ENCODE measurements around the gene P2RY4. TPM values are rescaled to one million over a fixed set of nuclear protein-coding genes. Genes with fewer than 3 reads are reported as not detected.

P2RY4 gene
- total and polyA plus RNA-seq, 2 of the 13 experiments (the other 11 are each of a cell fraction or from before 2014, with no cell fraction given) = 0.07 to 0.49 TPM

DNA sequence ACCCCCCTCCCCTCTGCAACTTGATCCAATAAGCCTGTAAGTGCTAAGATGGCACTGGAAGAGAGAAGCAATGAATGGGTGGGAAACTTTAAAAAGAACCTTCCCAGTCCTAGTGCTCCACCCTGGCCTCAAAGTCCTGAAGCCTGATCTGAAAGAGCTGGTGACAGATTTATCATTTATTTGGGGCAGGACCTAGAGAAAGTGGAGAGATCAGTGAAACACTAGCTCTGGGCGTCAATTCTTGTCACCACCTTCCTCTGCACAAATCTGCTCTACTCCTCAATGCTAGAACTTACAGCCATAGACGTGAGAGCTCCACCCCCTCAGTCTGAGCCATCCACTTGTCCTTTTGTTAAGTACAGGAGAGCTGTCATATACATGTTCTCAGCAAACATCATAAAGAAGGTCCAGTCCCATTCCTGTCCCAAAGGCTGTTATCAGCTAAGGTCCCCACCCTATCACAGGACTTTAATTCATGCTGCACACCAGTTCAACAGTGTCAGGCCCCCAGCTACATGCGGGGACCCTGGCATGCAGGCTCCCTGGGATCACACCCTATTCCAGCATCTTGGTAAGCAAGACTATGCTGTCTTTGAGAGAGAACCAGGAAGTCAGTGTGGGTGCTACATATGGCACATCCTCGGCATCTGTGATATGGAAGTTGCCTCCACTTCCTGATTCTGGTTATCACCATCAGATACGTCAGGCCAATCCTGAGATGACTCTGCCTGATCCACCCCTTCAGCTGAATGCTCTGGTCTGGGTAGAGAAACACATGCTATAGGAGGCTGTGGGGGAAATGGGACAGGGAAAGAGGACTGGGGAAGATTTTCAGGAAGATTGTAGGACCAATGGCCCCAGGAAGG lies 2.3 kb downstream of the P2RY4 start:
- in situ Hi-C loops (cut with HindIII; ENCODE audit: extremely low pct_ligation_motif_present, low pct_unique_long_range_greater_than_20kb) = no loop called here
- BruUV-seq (replicated peaks) = no TSS peak
- FAIRE-seq (no peak), ATAC-seq (no peak), DNase-seq (ENCODE audit: low spot score) (no peak)
- WGBS (ENCODE audit: low lambda C conversion rate) = 64% methylated on average over 4 of the region's 5 CpGs
- POLR2A ChIA-PET = no interaction called here
- Histone ChIP-seq H3K36me3 (replicated peaks in 1 of 2; ENCODE audit: control insufficient read depth in 1 of 2, insufficient read depth in 2 of 2, low read length in 2 of 2) (no peaks in the 10 kb centered on the region), H2AFZ (ENCODE audit: low read length) (no peak overlapping the region), H3K4me2 (ENCODE audit: low read depth, low read length) (no peak overlapping the region), H3K27me3 (ENCODE audit: control insufficient read depth in 1 of 2, insufficient read depth in 2 of 2, low read length in 2 of 2) (no peaks in the 10 kb centered on the region), H3K4me3 (replicated peaks in 1 of 3; ENCODE audit: insufficient read depth in 1 of 3, low read depth in 2 of 3, low read length in 3 of 3) (no peak overlapping the region), H3K9ac (ENCODE audit: insufficient read depth, low read depth, low read length) (no peak overlapping the region), H3K79me2 (ENCODE audit: insufficient read depth, low read length) (no peaks in the 10 kb centered on the region), H3K27ac (ENCODE audit: extremely low read length, insufficient read depth, low read length) (no peak overlapping the region), H3K4me1 (ENCODE audit: insufficient read depth, low read length) (peaks cover 21% of the 10 kb centered on the region), H4K20me1 (ENCODE audit: insufficient read depth, low read length) (no peaks in the 10 kb centered on the region), H3K9me3 (ENCODE audit: low read length) (no peaks in the 10 kb centered on the region)
- intact Hi-C loops (cut with micrococcal nuclease; ENCODE audit: unreplicated experiment) = no loop called here
- CTCF ChIA-PET (ENCODE audit: low intra/inter-chr PET ratio, low total read pairs) = no interaction called here
- TF ChIP-seq REL (CRISPR knock-in tag; conservative IDR thresholded peaks at IDR 0.05) = no peak
- TF ChIP-seq ZBTB43 (CRISPR knock-in tag; conservative IDR thresholded peaks at IDR 0.05) = no peak
- no peak for TF ChIP-seq FOXK2 (IDR thresholded peaks at IDR 0.05)
- no peak for TF ChIP-seq HNF4A (CRISPR knock-in tag; IDR thresholded peaks at IDR 0.05)

DNA sequence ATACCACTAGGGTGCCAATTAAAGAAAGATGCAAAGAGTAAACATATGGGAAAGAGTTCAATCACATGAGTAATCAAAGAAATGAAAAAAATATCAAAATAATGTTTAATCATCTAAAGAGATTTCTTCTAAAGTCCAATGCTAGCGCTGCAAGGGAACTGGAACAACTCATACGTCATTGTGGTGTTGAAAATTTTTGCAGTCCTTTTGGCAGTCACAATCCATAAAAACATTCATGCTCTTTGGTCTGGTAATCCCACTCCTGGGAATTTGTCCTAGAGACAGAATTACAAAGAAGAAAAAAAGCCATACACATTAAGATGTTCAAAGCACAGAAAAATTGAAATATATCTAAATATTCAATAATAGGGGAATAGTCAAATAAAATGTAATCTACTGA lies 4.6 kb downstream of the P2RY4 start:
- ChIA-PET POLR2A (no interaction called here), CTCF (ENCODE audit: low intra/inter-chr PET ratio, low total read pairs) (no interaction called here)
- Histone ChIP-seq H3K4me1 (ENCODE audit: insufficient read depth, low read length) (peaks cover 21% of the 10 kb centered on the region), H4K20me1 (ENCODE audit: insufficient read depth, low read length) (no peaks in the 10 kb centered on the region), H3K27ac (ENCODE audit: extremely low read length, insufficient read depth, low read length) (no peak overlapping the region), H3K27me3 (ENCODE audit: control insufficient read depth in 1 of 2, insufficient read depth in 2 of 2, low read length in 2 of 2) (no peaks in the 10 kb centered on the region), H2AFZ (ENCODE audit: low read length) (no peak overlapping the region), H3K79me2 (ENCODE audit: insufficient read depth, low read length) (no peaks in the 10 kb centered on the region), H3K36me3 (replicated peaks in 1 of 2; ENCODE audit: control insufficient read depth in 1 of 2, insufficient read depth in 2 of 2, low read length in 2 of 2) (no peaks in the 10 kb centered on the region), H3K9me3 (ENCODE audit: low read length) (no peaks in the 10 kb centered on the region), H3K4me2 (ENCODE audit: low read depth, low read length) (no peak overlapping the region), H3K4me3 (replicated peaks in 1 of 3; ENCODE audit: insufficient read depth in 1 of 3, low read depth in 2 of 3, low read length in 3 of 3) (no peak overlapping the region), H3K9ac (ENCODE audit: insufficient read depth, low read depth, low read length) (no peak overlapping the region)
- TF ChIP-seq ZNF512B (CRISPR knock-in tag; IDR thresholded peaks at IDR 0.05; ENCODE audit: borderline replicate concordance) = no peak
- TF ChIP-seq SNRNP70 (IDR thresholded peaks at IDR 0.05; ENCODE audit: low read depth, low read length) = no peak
- TF ChIP-seq ARID2 (CRISPR knock-in tag; IDR thresholded peaks at IDR 0.05; ENCODE audit: borderline replicate concordance) = no peak
- 75% methylated on average over 2 of the region's 2 CpGs for WGBS (ENCODE audit: low lambda C conversion rate)
- no peak for DNase-seq (ENCODE audit: low spot score)
- in situ Hi-C loops (cut with HindIII; ENCODE audit: extremely low pct_ligation_motif_present, low pct_unique_long_range_greater_than_20kb) = no loop called here
- no peak for ATAC-seq
- intact Hi-C loops (cut with micrococcal nuclease; ENCODE audit: unreplicated experiment) = no loop called here
- FAIRE-seq = no peak
- BruUV-seq (replicated peaks) = no TSS peak

Measured in HepG2 (cell line).